Smooth muscle cell (in vitro differentiated cells): ENCODE data around the gene ATP1B1. TPM values are rescaled to one million over a fixed set of nuclear protein-coding genes. Genes with fewer than 3 reads are reported as not detected.

Experiments used
- DNase-seq: peaks from one replicate; lab custom pipeline; 2025; ENCODE audit not compliant: unreplicated experiment; lab: John Stamatoyannopoulos, UW
- H2AFZ ChIP-seq: fragments of 200-600 bp; sonication (generic); 2 replicates; pipeline ENCODE4 v1.6.0; 2016; ENCODE audit warnings: antibody characterized with exemption, low read depth, mild to moderate bottlenecking
- H3F3A ChIP-seq: fragments of 200-600 bp; sonication (generic); 2 replicates; pipeline ENCODE4 v1.6.0; 2017; ENCODE audit warnings: antibody characterized with exemption, low read depth
- H3K27ac ChIP-seq: fragments of 200-600 bp; sonication (generic); 2 replicates; pipeline ENCODE4 v1.5.1; 2016; ENCODE audit warnings: low read depth, mild to moderate bottlenecking
- H3K27me3 ChIP-seq: fragments of 200-600 bp; sonication (generic); 2 replicates; pipeline ENCODE4 v1.6.1; 2016; ENCODE audit warnings: low read depth, mild to moderate bottlenecking
- H3K36me3 ChIP-seq: fragments of 200-600 bp; sonication (generic); 2 replicates; pipeline ENCODE4 v1.5.1; 2016; ENCODE audit warnings: low read depth
- H3K4me1 ChIP-seq: fragments of 200-600 bp; sonication (generic); 2 replicates; pipeline ENCODE4 v1.5.1; 2016; ENCODE audit warnings: low read depth
- H3K4me2 ChIP-seq: fragments of 200-600 bp; sonication (generic); 2 replicates; pipeline ENCODE4 v1.6.0; 2016; ENCODE audit warnings: mild to moderate bottlenecking
- H3K4me3 ChIP-seq: fragments of 200-600 bp; sonication (generic); 2 replicates; pipeline ENCODE4 v1.5.1; 2016; ENCODE audit warnings: mild to moderate bottlenecking
- H3K79me2 ChIP-seq: fragments of 200-600 bp; sonication (generic); 2 replicates; pipeline ENCODE4 v1.6.0; 2016; ENCODE audit warnings: low read depth, mild to moderate bottlenecking
- H3K9ac ChIP-seq: fragments of 200-600 bp; sonication (generic); 2 replicates; pipeline ENCODE4 v1.6.0; 2016; ENCODE audit warnings: low read depth
- H3K9me3 ChIP-seq: fragments of 200-600 bp; sonication (generic); replicated peaks from 2 replicates; pipeline ENCODE4 v1.5.1; 2016; ENCODE audit warnings: low read depth
- H4K20me1 ChIP-seq: fragments of 200-600 bp; sonication (generic); 2 replicates; pipeline ENCODE4 v1.6.0; 2016; ENCODE audit warnings: low read depth
- WGBS: methylation state at CpG from one replicate; pipeline ENCODE4 v1.1.7; 2016; ENCODE audit warnings: low lambda C conversion rate; 5-methylcytosine and 5-hydroxymethylcytosine counted together
- polyA plus RNA-seq: library from polyadenylated mRNA; unstranded; fragments of >200 nt; fragmentation: Nextera tagmentation; extraction: Ambion mirVana; gene quantifications from 2 replicates; pipeline ENCODE4 v1.2.1, GENCODE V29; 2016
- total RNA-seq: library from RNA; depleted of rRNA; stranded (reverse); fragments of >200 nt; gene quantifications from 2 replicates; pipeline ENCODE4 v1.2.3, GENCODE V29; 2014
- TF ChIP-seq, protein P1 (sequence below): fragments of 200-600 bp; sonication (generic); IDR thresholded peaks from 2 replicates; pipeline ENCODE4 v1.5.1; 2017; ENCODE audit warnings: borderline replicate concordance, mild to moderate bottlenecking, antibody characterized with exemption; ENCODE audit not compliant: insufficient read depth, poor library complexity, severe bottlenecking

ATP1B1 gene
- total RNA-seq (347 and 400 TPM in 2 replicates), polyA plus RNA-seq (140 and 144 TPM in 2 replicates)

DNA sequence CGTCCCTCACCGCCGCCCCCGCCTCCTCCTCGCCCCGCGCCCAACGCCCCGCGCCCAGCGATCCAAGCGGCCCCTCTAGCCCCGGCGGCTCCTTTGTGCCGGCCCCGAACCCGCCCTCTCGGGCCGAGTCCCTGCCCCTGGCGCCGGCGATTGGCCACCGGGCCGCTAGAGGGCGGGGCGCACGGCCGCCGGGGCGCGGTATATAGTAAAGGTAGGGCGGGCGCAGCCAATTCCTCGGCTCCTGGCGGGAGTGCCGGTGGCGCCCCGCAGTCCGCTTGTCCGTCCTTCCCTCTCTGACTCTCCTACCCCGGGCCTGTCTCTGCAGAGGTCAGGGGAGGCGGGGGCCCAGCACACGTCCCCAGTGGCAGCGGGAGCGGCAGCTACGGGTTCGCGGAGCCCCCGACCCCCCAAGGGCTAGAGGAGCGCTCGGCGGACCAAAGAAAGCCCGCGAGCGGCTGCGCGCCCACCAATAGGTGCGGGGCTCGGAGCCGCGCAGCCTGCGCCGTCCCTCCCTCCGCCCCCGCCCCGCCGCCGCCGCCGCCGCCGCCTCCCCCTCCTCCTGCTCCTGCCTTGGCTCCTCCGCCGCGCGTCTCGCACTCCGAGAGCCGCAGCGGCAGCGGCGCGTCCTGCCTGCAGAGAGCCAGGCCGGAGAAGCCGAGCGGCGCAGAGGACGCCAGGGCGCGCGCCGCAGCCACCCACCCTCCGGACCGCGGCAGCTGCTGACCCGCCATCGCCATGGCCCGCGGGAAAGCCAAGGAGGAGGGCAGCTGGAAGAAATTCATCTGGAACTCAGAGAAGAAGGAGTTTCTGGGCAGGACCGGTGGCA, at the start of gene ATP1B1:
TSS of gene ATP1B1 (plus strand) at position 596 of the 826 bp plus-strand sequence. CDS start at position 736, 140 bp downstream.
- Histone ChIP-seq H3K4me3 (peak within 1 kb of the TSS; percentile 92), H2AFZ (no peak within 1 kb of the TSS), H3K9me3 (no peaks in the 10 kb centered on the region), H3K36me3 (no peaks in the 10 kb centered on the region), H3F3A (peaks cover 38% of the 10 kb centered on the region), H3K4me2 (peak within 1 kb of the TSS; percentile 96), H3K27ac (peak within 1 kb of the TSS; percentile 99), H3K9ac (peak within 1 kb of the TSS; percentile 97), H3K27me3 (no peaks in the 10 kb centered on the region), H4K20me1 (peaks cover 48% of the 10 kb centered on the region), H3K4me1 (peaks cover 36% of the 10 kb centered on the region), H3K79me2 (peaks cover 50% of the 10 kb centered on the region)
- TF ChIP-seq, protein P1, sequence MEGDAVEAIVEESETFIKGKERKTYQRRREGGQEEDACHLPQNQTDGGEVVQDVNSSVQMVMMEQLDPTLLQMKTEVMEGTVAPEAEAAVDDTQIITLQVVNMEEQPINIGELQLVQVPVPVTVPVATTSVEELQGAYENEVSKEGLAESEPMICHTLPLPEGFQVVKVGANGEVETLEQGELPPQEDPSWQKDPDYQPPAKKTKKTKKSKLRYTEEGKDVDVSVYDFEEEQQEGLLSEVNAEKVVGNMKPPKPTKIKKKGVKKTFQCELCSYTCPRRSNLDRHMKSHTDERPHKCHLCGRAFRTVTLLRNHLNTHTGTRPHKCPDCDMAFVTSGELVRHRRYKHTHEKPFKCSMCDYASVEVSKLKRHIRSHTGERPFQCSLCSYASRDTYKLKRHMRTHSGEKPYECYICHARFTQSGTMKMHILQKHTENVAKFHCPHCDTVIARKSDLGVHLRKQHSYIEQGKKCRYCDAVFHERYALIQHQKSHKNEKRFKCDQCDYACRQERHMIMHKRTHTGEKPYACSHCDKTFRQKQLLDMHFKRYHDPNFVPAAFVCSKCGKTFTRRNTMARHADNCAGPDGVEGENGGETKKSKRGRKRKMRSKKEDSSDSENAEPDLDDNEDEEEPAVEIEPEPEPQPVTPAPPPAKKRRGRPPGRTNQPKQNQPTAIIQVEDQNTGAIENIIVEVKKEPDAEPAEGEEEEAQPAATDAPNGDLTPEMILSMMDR, result peak; percentile 41
- WGBS, result 1% methylated on average over 44 of the region's 100 CpGs
- DNase-seq, result peak; percentile 62

GRCh38 chr1:169059421-169059820, 47.1 kb upstream of the ATP1B1 start:
- Histone ChIP-seq H3K36me3 (no peaks in the 10 kb centered on the region), H2AFZ (no peak overlapping the region), H3K27me3 (no peaks in the 10 kb centered on the region), H3K4me3 (no peak overlapping the region), H3K9me3 (peaks cover 9% of the 10 kb centered on the region), H4K20me1 (no peaks in the 10 kb centered on the region), H3K27ac (no peak overlapping the region), H3K4me1 (no peaks in the 10 kb centered on the region), H3K79me2 (no peaks in the 10 kb centered on the region), H3F3A (no peaks in the 10 kb centered on the region), H3K4me2 (no peak overlapping the region), H3K9ac (no peak overlapping the region)
- DNase-seq, result no peak
- TF ChIP-seq, protein P1, result no peak
- 79% methylated on average over 1 of the region's 1 CpG for whole genome bisulfite sequencing

GRCh38 chr1:169060043-169060722, 46.3 kb upstream of the ATP1B1 start:
- H3K36me3 ChIP-seq, result no peaks in the 10 kb centered on the region
- 93% methylated on average over 9 of the region's 9 CpGs for WGBS
- H4K20me1 ChIP-seq, result no peaks in the 10 kb centered on the region
- H3F3A ChIP-seq, result no peaks in the 10 kb centered on the region
- H3K27me3 ChIP-seq, result no peaks in the 10 kb centered on the region
- H3K9me3 ChIP-seq, result peaks cover 9% of the 10 kb centered on the region
- H3K27ac ChIP-seq, result no peak overlapping the region
- TF ChIP-seq, protein P1, result no peak
- no peak overlapping the region for H3K4me3 ChIP-seq
- H3K4me1 ChIP-seq, result no peaks in the 10 kb centered on the region
- DNase-seq, result no peak
- no peak overlapping the region for H3K9ac ChIP-seq
- H2AFZ ChIP-seq, result no peak overlapping the region
- no peaks in the 10 kb centered on the region for H3K79me2 ChIP-seq
- H3K4me2 ChIP-seq, result no peak overlapping the region
